Keratinocyte (primary cell): ENCODE data around the gene TIMM29.

ENCODE experiments used
- CTCF ChIP-seq, 3 experiments: IDR thresholded peaks in 1 of 3; conservative IDR thresholded peaks in 1 of 3; optimal IDR thresholded peaks in 1 of 3; 2 replicates in 2 of 3; 3 replicates in 1 of 3; pipeline versions ENCODE3 to v1.5.1; 2011; ENCODE audit warnings: low read length in 3 of 3, mild to moderate bottlenecking in 3 of 3, moderate library complexity in 2 of 3, control low read depth in 1 of 3, inconsistent platforms in 1 of 3; ENCODE audit not compliant: insufficient read depth in 2 of 3; ENCODE audit errors: extremely low read depth in 1 of 3
- EZH2 ChIP-seq: IDR thresholded peaks from one replicate; pipeline ENCODE4 v1.6.1; 2012; ENCODE audit warnings: inconsistent platforms, mild to moderate bottlenecking, low read length, moderate library complexity

GRCh38 chr19:10927730-10928562, 665 bp upstream of the TIMM29 start:
- no peak for TF ChIP-seq EZH2
- no peak for TF ChIP-seq CTCF (optimal IDR thresholded peaks at IDR 0.05 in 1 of 3, IDR thresholded peaks at IDR 0.05 in 1 of 3, conservative IDR thresholded peaks at IDR 0.05 in 1 of 3; ENCODE audit: extremely low read depth in 1 of 3, insufficient read depth in 2 of 3, low read length in 3 of 3)
